Lower leg skin (tissue), 3 donors: ENCODE data around the gene PLCXD3.

Source experiments
- POLR2A ChIP-seq, 2 donors: fragments of 450-650 bp; IDR thresholded peaks; one replicate each; pipeline ENCODE4 v1.6.1; 2016 to 2017; ENCODE audit warnings: antibody characterized with exemption in 2 of 2, mild to moderate bottlenecking in 1 of 2, moderate library complexity in 1 of 2
- TF ChIP-seq, protein P1 (sequence below), 3 donors: fragments of 450-650 bp; IDR thresholded peaks; one replicate each; pipeline ENCODE4 v1.5.1; 2016; ENCODE audit warnings: antibody characterized with exemption in 3 of 3, mild to moderate bottlenecking in 3 of 3, moderate library complexity in 2 of 3

DNA sequence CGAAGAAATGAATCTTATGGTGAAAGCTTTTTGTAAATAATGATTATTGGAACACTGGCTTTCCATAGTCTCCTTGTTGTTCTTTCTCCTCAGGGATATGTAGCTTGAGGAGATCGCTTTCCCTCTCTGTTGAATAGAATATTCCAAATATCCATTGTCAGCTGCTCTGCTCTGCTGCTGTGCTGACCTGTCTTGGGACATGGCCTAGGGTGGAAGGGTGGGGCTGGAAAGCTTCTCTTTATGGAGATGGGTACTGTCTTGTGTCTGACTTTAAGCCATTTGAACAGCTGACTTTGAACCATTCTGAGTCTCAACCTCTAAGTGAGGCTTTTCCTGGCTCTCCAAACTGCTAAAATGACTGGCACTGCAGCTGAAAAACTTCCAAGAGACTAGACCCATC is 135.8 kb downstream of the PLCXD3 start:
- TF ChIP-seq, protein P1, sequence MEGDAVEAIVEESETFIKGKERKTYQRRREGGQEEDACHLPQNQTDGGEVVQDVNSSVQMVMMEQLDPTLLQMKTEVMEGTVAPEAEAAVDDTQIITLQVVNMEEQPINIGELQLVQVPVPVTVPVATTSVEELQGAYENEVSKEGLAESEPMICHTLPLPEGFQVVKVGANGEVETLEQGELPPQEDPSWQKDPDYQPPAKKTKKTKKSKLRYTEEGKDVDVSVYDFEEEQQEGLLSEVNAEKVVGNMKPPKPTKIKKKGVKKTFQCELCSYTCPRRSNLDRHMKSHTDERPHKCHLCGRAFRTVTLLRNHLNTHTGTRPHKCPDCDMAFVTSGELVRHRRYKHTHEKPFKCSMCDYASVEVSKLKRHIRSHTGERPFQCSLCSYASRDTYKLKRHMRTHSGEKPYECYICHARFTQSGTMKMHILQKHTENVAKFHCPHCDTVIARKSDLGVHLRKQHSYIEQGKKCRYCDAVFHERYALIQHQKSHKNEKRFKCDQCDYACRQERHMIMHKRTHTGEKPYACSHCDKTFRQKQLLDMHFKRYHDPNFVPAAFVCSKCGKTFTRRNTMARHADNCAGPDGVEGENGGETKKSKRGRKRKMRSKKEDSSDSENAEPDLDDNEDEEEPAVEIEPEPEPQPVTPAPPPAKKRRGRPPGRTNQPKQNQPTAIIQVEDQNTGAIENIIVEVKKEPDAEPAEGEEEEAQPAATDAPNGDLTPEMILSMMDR (IDR thresholded peaks at IDR 0.05) = no peak
- TF ChIP-seq POLR2A (IDR thresholded peaks at IDR 0.05) = no peak
